ENCODE data around the gene CACNG4.

CACNG4 gene

DNA sequence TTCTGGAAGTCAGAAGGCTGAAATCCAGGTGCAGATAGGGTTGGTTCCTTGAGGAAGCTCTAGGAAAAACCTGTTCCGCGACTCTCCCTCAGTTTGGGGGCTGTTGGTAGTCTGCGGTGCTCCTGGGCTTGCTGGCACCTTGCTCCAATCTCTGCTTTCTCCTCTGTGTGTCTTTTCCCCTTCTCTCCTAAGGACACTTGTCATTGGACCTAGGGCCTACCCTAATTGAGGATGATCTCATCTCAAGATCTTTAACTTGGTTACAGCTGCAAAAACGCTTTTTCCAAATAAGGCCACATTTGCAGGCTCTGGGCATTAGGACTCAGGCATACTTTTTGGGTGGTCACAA, 12.9 kb upstream of the CACNG4 start:
- Histone ChIP-seq H3K9me3 (ENCODE audit: control insufficient read depth, low read length) (no peaks in the 10 kb centered on the region), H3K27ac (ENCODE audit: insufficient read depth, low read length, poor library complexity, severe bottlenecking) (no peak overlapping the region), H3K36me3 (ENCODE audit: control insufficient read depth, insufficient read depth, low read length) (no peaks in the 10 kb centered on the region), H3K4me1 (ENCODE audit: control insufficient read depth, insufficient read depth, low read length, poor library complexity, severe bottlenecking) (no peaks in the 10 kb centered on the region), H3K27me3 (replicated peaks; ENCODE audit: control insufficient read depth, insufficient read depth, low read length, poor library complexity, severe bottlenecking) (no peaks in the 10 kb centered on the region), H3K4me3 (ENCODE audit: insufficient read depth, low read depth, low read length, poor library complexity, severe bottlenecking) (no peak overlapping the region)
- no peak for DNase-seq

DNA sequence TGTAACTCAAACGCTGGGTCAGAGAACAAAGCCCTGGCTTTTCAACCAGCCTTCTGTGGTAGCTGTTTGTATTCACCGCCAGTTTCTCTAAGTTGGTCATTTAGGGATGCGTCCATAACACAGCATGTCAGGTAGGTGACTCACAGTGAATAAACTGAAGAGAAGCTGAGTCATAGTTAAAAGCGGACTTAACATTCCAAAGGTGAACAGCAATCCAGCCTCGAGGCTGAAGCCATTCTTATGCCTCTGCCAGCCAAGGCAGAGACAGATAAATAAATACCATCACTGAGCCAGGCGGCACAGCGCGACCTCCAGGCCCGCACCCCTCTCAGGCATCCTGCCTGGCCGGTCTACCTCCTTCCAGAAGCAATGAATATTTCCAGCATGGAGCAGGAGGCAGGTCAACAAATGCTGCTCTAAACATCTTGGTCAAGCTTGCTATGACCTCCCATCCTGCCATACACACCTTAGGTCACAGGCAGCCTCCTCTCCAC, 12.4 kb upstream of the CACNG4 start:
- Histone ChIP-seq H3K27ac (ENCODE audit: insufficient read depth, low read length, poor library complexity, severe bottlenecking) (no peak overlapping the region), H3K4me3 (ENCODE audit: insufficient read depth, low read depth, low read length, poor library complexity, severe bottlenecking) (no peak overlapping the region), H3K36me3 (ENCODE audit: control insufficient read depth, insufficient read depth, low read length) (no peaks in the 10 kb centered on the region), H3K9me3 (ENCODE audit: control insufficient read depth, low read length) (no peaks in the 10 kb centered on the region), H3K4me1 (ENCODE audit: control insufficient read depth, insufficient read depth, low read length, poor library complexity, severe bottlenecking) (no peaks in the 10 kb centered on the region), H3K27me3 (replicated peaks; ENCODE audit: control insufficient read depth, insufficient read depth, low read length, poor library complexity, severe bottlenecking) (no peaks in the 10 kb centered on the region)
- DNase-seq, result no peak

DNA sequence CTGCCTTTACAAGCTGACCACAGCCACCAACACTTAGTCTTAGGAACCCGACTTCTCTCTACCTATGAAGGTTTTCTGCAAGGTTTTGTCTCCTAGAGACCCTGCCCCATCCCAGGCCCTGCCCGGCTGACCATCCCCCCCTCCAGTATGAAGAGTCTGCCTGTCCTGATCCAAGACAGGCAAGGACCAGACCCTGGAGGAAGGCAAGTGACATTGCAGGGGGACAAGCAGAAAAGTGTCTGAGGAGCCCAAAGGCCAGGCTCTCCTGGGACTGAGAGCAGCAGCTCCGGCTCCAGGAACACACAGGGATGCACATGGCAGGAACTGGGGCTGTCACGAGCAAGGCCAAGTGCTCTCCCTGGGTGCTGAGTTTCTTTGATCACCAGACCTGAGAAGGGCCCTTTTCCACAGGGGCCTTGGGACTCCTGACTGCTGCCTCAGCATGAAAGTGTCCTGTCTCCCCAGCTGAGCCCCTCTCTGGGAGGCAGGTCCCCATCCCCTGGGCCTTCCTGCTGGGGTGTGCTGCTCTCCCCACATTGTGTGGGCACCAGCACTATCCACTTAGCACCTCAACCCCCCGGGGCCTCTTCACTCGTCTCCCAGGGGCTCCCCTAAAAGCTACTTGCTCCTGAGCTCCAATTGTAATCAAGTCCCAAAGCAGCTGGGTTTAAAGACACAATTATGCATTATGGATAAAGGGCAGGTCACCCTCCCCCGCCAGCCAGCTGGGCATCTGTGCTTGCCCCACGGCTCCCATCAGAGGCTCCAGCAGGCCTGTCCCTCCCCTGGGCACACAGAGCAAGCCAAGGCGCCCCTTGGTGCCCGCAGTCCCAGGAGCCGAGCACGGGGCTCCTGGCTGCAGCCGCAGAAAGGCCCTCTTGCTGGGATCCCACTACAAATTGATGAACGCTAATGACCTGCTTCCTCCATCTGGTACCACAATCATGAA, 11.6 kb upstream of the CACNG4 start:
- H3K9me3 ChIP-seq (ENCODE audit: control insufficient read depth, low read length), result no peaks in the 10 kb centered on the region
- no peaks in the 10 kb centered on the region for H3K27me3 ChIP-seq (replicated peaks; ENCODE audit: control insufficient read depth, insufficient read depth, low read length, poor library complexity, severe bottlenecking)
- no peaks in the 10 kb centered on the region for H3K4me1 ChIP-seq (ENCODE audit: control insufficient read depth, insufficient read depth, low read length, poor library complexity, severe bottlenecking)
- H3K4me3 ChIP-seq (ENCODE audit: insufficient read depth, low read depth, low read length, poor library complexity, severe bottlenecking), result no peak overlapping the region
- no peak for DNase-seq
- H3K27ac ChIP-seq (ENCODE audit: insufficient read depth, low read length, poor library complexity, severe bottlenecking), result no peak overlapping the region
- H3K36me3 ChIP-seq (ENCODE audit: control insufficient read depth, insufficient read depth, low read length), result no peaks in the 10 kb centered on the region

- Histone ChIP-seq H3K36me3 (ENCODE audit: control insufficient read depth, insufficient read depth, low read length) (no peaks in the 10 kb centered on the region), H3K9me3 (ENCODE audit: control insufficient read depth, low read length) (no peaks in the 10 kb centered on the region), H3K27ac (ENCODE audit: insufficient read depth, low read length, poor library complexity, severe bottlenecking) (no peak overlapping the region), H3K4me3 (ENCODE audit: insufficient read depth, low read depth, low read length, poor library complexity, severe bottlenecking) (no peak overlapping the region), H3K27me3 (replicated peaks; ENCODE audit: control insufficient read depth, insufficient read depth, low read length, poor library complexity, severe bottlenecking) (no peaks in the 10 kb centered on the region), H3K4me1 (ENCODE audit: control insufficient read depth, insufficient read depth, low read length, poor library complexity, severe bottlenecking) (no peaks in the 10 kb centered on the region)
- DNase-seq, result no peak
Measured at GRCh38 chr17:66953630-66954020, 10.9 kb upstream of the CACNG4 start.

- H3K9me3 ChIP-seq (ENCODE audit: control insufficient read depth, low read length), result no peaks in the 10 kb centered on the region
- H3K27ac ChIP-seq (ENCODE audit: insufficient read depth, low read length, poor library complexity, severe bottlenecking), result no peak overlapping the region
- H3K27me3 ChIP-seq (replicated peaks; ENCODE audit: control insufficient read depth, insufficient read depth, low read length, poor library complexity, severe bottlenecking), result no peaks in the 10 kb centered on the region
- H3K36me3 ChIP-seq (ENCODE audit: control insufficient read depth, insufficient read depth, low read length), result no peaks in the 10 kb centered on the region
- no peak overlapping the region for H3K4me3 ChIP-seq (ENCODE audit: insufficient read depth, low read depth, low read length, poor library complexity, severe bottlenecking)
- no peaks in the 10 kb centered on the region for H3K4me1 ChIP-seq (ENCODE audit: control insufficient read depth, insufficient read depth, low read length, poor library complexity, severe bottlenecking)
- no peak for DNase-seq
Measured at GRCh38 chr17:66954632-66955031, 9.9 kb upstream of the CACNG4 start.

- no peak overlapping the region for H3K27ac ChIP-seq (ENCODE audit: insufficient read depth, low read length, poor library complexity, severe bottlenecking)
- H3K36me3 ChIP-seq (ENCODE audit: control insufficient read depth, insufficient read depth, low read length), result no peaks in the 10 kb centered on the region
- no peak overlapping the region for H3K4me3 ChIP-seq (ENCODE audit: insufficient read depth, low read depth, low read length, poor library complexity, severe bottlenecking)
- no peaks in the 10 kb centered on the region for H3K27me3 ChIP-seq (replicated peaks; ENCODE audit: control insufficient read depth, insufficient read depth, low read length, poor library complexity, severe bottlenecking)
- no peaks in the 10 kb centered on the region for H3K9me3 ChIP-seq (ENCODE audit: control insufficient read depth, low read length)
- no peaks in the 10 kb centered on the region for H3K4me1 ChIP-seq (ENCODE audit: control insufficient read depth, insufficient read depth, low read length, poor library complexity, severe bottlenecking)
- no peak for DNase-seq
Measured at GRCh38 chr17:66955821-66956220, 8.7 kb upstream of the CACNG4 start.

- Histone ChIP-seq H3K27me3 (replicated peaks; ENCODE audit: control insufficient read depth, insufficient read depth, low read length, poor library complexity, severe bottlenecking) (no peaks in the 10 kb centered on the region), H3K4me1 (ENCODE audit: control insufficient read depth, insufficient read depth, low read length, poor library complexity, severe bottlenecking) (no peaks in the 10 kb centered on the region), H3K9me3 (ENCODE audit: control insufficient read depth, low read length) (no peaks in the 10 kb centered on the region)
Measured at GRCh38 chr17:66956941-66957340, 7.6 kb upstream of the CACNG4 start.

DNA sequence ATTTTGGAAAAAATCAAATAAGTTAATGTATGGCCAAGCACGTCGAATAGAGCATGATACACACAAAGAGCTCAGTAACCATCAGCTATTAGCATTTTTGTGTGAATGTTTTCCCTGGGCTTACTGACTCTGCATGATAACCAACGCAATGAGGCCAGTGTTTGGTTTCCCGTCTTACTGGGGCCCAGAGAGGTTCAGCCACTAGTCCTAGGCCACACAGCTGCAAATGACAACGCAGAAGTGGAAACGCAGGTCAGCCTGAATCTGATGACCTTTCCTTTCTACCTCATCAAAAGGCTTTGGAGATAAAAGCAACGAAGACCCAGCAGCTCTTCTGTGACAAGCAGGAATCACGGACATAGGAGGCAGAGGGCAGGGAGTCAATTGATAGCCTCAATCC, 7.2 kb upstream of the CACNG4 start:
- H3K4me1 ChIP-seq (ENCODE audit: control insufficient read depth, insufficient read depth, low read length, poor library complexity, severe bottlenecking), result no peaks in the 10 kb centered on the region
- no peaks in the 10 kb centered on the region for H3K36me3 ChIP-seq (ENCODE audit: control insufficient read depth, insufficient read depth, low read length)
- H3K27ac ChIP-seq (ENCODE audit: insufficient read depth, low read length, poor library complexity, severe bottlenecking), result no peak overlapping the region
- no peak for DNase-seq
- H3K27me3 ChIP-seq (replicated peaks; ENCODE audit: control insufficient read depth, insufficient read depth, low read length, poor library complexity, severe bottlenecking), result peaks cover 4% of the 10 kb centered on the region
- no peak overlapping the region for H3K4me3 ChIP-seq (ENCODE audit: insufficient read depth, low read depth, low read length, poor library complexity, severe bottlenecking)
- H3K9me3 ChIP-seq (ENCODE audit: control insufficient read depth, low read length), result no peaks in the 10 kb centered on the region

More at GRCh38 chr17:66956941-66957340, 7.6 kb upstream of the CACNG4 start:
- H3K36me3 ChIP-seq (ENCODE audit: control insufficient read depth, insufficient read depth, low read length), result no peaks in the 10 kb centered on the region
- H3K4me3 ChIP-seq (ENCODE audit: insufficient read depth, low read depth, low read length, poor library complexity, severe bottlenecking), result no peak overlapping the region
- DNase-seq, result no peak
- no peak overlapping the region for H3K27ac ChIP-seq (ENCODE audit: insufficient read depth, low read length, poor library complexity, severe bottlenecking)

DNA sequence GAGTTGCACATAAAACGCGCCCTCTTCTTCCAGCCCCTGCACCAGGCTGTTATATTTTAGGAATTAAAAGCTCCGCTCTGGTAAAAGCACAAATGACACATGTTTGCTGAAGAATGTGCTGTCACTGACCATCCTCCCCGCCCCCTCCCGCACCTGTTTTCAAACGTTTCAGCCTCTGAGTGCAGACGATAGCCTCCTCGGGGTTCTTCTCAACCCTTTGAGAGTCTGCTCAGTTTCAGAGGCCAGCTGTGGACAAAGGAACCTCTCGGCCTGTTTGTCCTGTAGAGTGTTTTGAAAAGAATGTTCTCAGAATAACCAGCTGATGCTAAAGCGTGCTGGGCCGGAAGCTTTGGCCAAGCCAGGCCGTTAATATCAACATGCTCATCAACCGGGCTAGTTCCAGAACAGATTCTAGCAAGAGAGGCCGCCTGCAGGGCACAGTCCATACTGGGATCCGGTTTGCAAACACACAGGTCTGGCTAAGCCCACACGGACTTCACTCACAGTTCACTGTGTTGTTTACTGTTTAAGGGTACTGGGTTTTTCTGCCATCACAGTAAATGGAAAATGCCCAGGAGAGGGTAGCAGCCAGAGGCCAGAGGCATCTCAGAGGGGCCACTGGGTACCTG, 6.4 kb upstream of the CACNG4 start:
- H3K27ac ChIP-seq (ENCODE audit: insufficient read depth, low read length, poor library complexity, severe bottlenecking), result no peak overlapping the region
- no peaks in the 10 kb centered on the region for H3K36me3 ChIP-seq (ENCODE audit: control insufficient read depth, insufficient read depth, low read length)
- peaks cover 10% of the 10 kb centered on the region for H3K27me3 ChIP-seq (replicated peaks; ENCODE audit: control insufficient read depth, insufficient read depth, low read length, poor library complexity, severe bottlenecking)
- no peak for DNase-seq
- H3K4me3 ChIP-seq (ENCODE audit: insufficient read depth, low read depth, low read length, poor library complexity, severe bottlenecking), result no peak overlapping the region
- H3K9me3 ChIP-seq (ENCODE audit: control insufficient read depth, low read length), result no peaks in the 10 kb centered on the region
- H3K4me1 ChIP-seq (ENCODE audit: control insufficient read depth, insufficient read depth, low read length, poor library complexity, severe bottlenecking), result no peaks in the 10 kb centered on the region
